ENCODE results near the gene EMP3.
"Not testable (repeated sequence)": the region's sequence is repeated elsewhere in the genome, so short reads cannot be mapped to it uniquely, and the experiment has no call there.

DNA sequence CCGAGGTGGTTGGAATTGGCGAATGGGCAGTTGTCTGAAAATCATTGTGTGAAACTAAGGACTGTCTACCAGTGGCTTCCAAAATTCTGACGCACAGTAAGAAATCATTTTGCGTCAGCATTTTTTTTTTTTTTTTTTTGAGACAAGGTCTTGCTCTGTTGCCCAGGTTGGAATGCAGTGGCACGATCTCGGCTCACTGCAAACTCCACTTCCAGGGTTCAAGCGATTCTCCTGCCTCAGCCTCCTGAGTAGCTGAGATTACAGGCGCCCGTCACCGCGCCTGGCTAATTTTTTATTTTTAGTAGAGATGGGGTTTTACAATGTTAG, 33.9 kb upstream of the EMP3 start:
- TF ChIP-seq POLR2A (IDR thresholded peaks at IDR 0.05), result not testable (repeated sequence)
- peak in 5 of 11 experiments; percentile 13 to 46 (median 33) for TF ChIP-seq CTCF (IDR thresholded peaks at IDR 0.05 in 8 of 11, conservative IDR thresholded peaks at IDR 0.05 in 3 of 11)

Measured in spleen (tissue), 7 donors.